LoVo (cell line): Measurements from ENCODE around the gene GDI2.

Experiments
- DNase-seq: peaks from one replicate; pipeline ENCODE4 v3.0.0-alpha.2; 2016; ENCODE audit warnings: low spot score

GDI2 gene

DNA sequence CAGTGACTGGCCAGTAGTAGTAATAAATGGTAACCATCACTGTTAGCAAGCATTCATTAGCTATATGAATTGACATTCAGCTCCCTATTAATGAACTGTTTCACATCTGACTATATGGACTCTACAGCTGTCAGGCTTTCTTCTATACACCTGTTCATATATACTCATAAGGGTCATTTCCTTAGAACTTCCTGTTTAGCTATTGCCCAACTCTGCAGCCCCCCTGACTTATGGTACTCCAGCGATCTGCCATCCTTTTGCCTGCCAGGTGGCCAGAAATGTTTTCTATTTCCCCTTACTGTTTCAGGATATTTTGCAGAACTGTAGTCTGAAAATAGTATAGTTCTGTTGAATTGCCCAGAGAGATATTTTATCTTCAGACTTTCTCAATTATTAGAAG lies 72.0 kb downstream of the GDI2 start:
- no peak for DNase-seq

DNA sequence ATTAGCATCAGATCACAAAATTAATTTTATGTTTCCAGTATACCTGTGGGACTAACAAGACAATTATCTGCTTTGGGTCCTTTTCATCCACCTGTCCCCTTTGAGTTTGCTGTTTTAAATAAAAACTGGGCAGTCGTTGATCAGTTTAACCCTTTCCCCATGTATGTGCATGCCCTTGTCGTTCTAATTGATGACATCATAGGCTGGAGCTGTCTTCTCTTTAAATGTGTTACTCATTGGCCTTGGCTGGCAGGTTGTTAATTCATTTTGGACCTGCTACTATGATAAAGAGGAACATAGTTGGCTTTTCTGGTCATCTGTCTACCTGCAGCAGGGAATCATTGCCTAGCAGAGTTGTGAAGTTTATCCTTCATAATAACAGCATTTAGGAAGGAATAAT lies 74.8 kb downstream of the GDI2 start:
- DNase-seq, result no peak

DNA sequence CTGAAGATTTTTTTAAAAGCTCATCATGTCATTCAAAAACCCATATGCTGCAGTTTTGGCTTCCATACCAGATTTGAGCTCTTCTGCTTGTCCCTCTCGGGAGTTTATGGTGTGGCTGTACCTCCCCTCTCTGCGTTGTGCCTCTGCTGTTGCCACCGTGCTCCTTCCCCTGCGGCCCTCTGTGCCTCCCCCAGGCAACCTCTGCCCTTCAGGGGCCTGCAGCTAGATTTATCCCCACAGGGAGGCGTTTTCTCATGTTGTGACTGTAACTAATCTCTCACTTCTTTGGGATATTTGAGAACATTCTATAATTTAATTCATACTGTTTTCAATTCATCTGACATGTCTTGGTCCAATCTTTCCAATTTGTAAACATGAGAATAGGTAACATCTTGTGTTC lies 75.9 kb downstream of the GDI2 start:
- DNase-seq, result no peak

DNA sequence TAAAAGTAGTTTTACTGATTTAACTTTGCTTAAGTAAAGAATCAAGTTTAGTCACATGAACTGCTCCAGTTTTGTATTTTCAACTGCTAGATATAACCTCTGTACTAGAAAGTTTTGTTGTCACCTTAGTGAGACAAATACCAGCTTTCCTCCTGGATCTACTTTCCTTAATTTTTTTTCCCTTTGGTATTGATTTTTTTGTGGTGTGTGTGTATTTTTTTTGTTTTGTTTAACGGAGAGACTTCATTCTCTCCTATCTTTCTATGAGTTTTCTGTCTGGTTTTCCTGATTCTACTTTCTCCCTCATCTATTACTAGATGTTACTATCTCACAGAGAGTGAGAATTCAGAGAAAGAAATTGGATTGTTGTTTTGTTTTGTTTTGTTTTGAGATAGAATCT lies 76.6 kb downstream of the GDI2 start:
- DNase-seq, result no peak

DNA sequence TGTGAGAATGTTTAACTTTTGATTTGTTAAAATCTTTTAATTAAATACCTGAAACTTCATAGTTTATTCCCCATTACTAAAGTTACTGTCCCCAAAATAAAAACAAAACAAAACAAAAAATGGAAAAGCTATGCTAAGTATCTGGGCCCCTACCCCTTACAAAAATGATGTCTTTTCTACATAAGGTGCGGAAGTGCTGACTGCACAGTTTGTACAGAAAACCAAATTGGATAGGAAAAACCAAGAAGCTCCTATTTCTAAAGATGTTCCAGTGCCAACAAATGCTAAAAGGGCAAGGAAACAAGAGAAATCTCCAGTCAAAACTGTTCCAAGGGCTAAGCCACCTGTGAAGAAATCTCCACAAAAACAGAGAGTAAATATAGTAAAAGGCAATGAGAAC lies 78.1 kb downstream of the GDI2 start:
- no peak for DNase-seq

DNA sequence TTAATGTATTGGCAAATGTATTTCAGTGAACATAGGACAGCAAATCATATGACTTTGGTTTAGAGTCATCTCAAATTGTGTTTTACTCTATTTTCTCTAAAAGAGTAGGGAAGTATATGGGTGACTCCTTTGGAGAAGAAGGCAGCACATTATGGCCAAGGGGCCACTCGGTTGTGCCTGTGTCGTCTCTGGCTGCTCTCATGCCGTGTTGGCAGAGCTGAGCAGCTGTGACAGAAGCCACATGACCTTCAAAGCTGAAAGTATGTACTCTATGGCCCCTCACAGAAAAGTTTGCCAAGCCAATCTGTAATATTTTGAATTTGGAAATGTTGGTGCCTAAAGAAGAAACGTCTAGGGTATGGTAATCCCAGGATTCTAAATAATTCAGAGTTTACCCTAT lies 81.1 kb downstream of the GDI2 start:
- DNase-seq, result no peak

DNA sequence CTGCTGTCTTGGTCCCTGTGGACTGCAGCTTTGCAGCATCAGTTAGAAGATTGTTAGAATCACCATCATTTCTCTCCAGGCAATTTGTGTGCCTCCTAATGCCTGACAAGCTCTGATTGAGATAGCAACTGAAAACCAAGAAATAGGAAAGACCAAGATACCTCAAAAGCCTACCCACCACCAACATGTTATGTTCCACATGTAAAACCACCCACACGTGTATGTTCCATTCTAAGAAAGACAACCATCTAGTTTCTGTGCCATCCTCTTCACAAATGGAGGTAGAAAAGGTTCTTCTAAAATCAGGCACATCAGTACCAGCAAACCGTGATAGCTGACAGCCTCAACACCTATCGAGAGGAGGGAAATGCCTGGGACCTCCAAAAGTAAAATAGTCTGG lies 81.7 kb downstream of the GDI2 start:
- DNase-seq, result no peak

DNA sequence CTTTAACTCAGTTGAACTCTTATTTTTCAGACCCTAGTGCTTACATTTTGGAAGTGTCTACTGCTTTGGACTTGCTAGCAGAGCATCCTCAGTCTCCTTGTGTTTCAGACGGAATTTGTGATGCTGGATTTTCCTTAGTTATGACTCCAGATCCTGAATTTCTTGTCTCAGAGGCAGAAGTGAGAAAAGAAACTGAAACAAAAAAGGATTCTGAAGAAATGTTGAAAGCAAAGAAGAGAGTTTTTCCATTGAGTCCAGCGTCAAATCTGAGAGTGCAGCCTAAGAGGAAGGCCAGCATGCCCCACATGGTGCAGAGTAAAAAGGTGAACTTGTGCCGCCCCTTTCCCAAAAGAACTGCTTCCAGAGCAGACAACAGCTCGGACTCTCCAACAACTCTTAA lies 82.5 kb downstream of the GDI2 start:
- DNase-seq, result no peak

DNA sequence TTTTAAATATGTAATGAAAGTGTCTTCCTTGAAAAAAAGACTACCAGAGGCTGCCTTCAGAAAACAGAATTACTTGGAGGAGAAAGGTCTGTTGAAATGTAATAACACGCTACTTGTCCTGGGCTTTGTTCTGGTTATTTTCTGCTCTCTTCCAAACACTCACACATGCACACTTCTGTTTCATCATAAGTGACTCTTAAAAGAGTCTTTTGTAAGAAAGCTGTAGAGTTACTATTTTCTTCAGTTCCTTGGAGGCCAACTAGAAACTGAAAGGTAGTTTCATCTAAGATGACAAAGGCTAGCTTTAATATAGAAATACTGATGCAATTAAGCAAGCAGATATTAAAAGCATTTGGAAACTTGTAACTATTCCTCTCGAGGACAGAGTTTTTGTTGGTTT lies 89.5 kb downstream of the GDI2 start:
- no peak for DNase-seq

DNA sequence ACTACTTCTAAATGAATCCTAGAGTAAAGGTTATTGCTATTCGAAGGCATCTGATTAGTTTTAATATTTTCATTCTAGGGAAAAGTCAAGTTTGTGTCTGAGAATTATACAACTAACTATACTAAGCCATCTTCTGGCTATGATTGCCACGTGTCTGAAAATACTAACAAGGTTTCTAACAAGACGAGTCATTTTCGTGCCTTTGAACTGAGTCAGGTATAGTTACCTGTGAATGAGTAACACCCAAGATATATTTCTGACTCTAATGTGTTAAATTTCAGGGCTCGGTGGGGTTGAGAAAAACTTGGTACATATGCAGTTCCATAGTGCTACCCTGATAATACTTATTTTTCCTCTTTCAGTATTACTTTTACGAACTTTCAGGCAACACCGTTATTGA lies 93.1 kb downstream of the GDI2 start:
- no peak for DNase-seq

DNA sequence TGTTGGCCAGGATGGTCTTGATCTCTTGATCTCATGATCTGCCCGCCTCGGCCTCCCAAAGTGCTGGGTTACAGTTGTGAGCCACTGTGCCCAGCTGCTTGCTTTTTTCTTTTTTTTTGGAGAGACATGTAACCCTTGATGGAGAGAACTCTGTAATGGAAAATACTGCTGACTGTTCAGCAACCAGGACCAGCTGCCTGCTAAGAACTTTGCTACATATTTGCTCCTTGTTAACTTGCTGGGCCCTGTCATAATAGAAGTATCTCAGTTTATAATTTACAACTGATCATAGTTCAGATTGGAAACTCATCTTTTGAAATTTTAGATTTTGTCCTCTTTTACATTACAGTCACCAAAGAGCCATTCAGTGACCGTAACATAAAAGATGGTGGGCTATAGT lies 93.7 kb downstream of the GDI2 start:
- DNase-seq, result no peak
